ENCODE results near the gene PGP. TPM values are rescaled to one million over a fixed set of nuclear protein-coding genes. Genes with fewer than 3 reads are reported as not detected.

The PGP gene
- total and polyA plus RNA-seq, 2 experiments from 2014 or later, result 43.2 to 57.9 TPM

- Histone ChIP-seq H3K36me3 (peaks cover 27% of the 10 kb centered on the region), H3K4me1 (ENCODE audit: low read depth) (no peaks in the 10 kb centered on the region), H3K27me3 (no peaks in the 10 kb centered on the region), H3K4me3 (no peak overlapping the region), H3K27ac (no peak overlapping the region), H3K9me3 (ENCODE audit: low read depth) (no peaks in the 10 kb centered on the region)
- no peak for DNase-seq (ENCODE audit: low read depth in 1 of 2, low spot score in 1 of 2)
- TF ChIP-seq CTCF (IDR thresholded peaks at IDR 0.05; ENCODE audit: low read depth, low read length), result no peak
Measured at GRCh38 chr16:2175454-2175853, 39.2 kb downstream of the PGP start.

GRCh38 chr16:2174396-2175131 is 40.1 kb downstream of the PGP start:
- TF ChIP-seq CTCF (IDR thresholded peaks at IDR 0.05; ENCODE audit: low read depth, low read length), result no peak
- H3K4me3 ChIP-seq, result no peak overlapping the region
- no peak for DNase-seq (ENCODE audit: low read depth in 1 of 2, low spot score in 1 of 2)
- H3K36me3 ChIP-seq, result peaks cover 27% of the 10 kb centered on the region
- no peak overlapping the region for H3K27ac ChIP-seq
- no peaks in the 10 kb centered on the region for H3K4me1 ChIP-seq (ENCODE audit: low read depth)
- no peaks in the 10 kb centered on the region for H3K9me3 ChIP-seq (ENCODE audit: low read depth)
- H3K27me3 ChIP-seq, result no peaks in the 10 kb centered on the region

GRCh38 chr16:2173916-2174315 is 40.7 kb downstream of the PGP start:
- DNase-seq (ENCODE audit: low read depth in 1 of 2, low spot score in 1 of 2), result no peak
- TF ChIP-seq CTCF (IDR thresholded peaks at IDR 0.05; ENCODE audit: low read depth, low read length), result no peak
- Histone ChIP-seq H3K4me1 (ENCODE audit: low read depth) (no peaks in the 10 kb centered on the region), H3K27ac (no peak overlapping the region), H3K9me3 (ENCODE audit: low read depth) (no peaks in the 10 kb centered on the region), H3K27me3 (no peaks in the 10 kb centered on the region), H3K4me3 (no peak overlapping the region), H3K36me3 (peaks cover 27% of the 10 kb centered on the region)

GRCh38 chr16:2173366-2173765 is 41.3 kb downstream of the PGP start:
- Histone ChIP-seq H3K27me3 (no peaks in the 10 kb centered on the region), H3K4me1 (ENCODE audit: low read depth) (no peaks in the 10 kb centered on the region), H3K4me3 (no peak overlapping the region), H3K9me3 (ENCODE audit: low read depth) (no peaks in the 10 kb centered on the region), H3K27ac (no peak overlapping the region), H3K36me3 (peaks cover 27% of the 10 kb centered on the region)
- no peak for TF ChIP-seq CTCF (IDR thresholded peaks at IDR 0.05; ENCODE audit: low read depth, low read length)
- no peak for DNase-seq (ENCODE audit: low read depth in 1 of 2, low spot score in 1 of 2)

- peaks cover 27% of the 10 kb centered on the region for H3K36me3 ChIP-seq
- no peaks in the 10 kb centered on the region for H3K27me3 ChIP-seq
- no peak overlapping the region for H3K4me3 ChIP-seq
- no peak overlapping the region for H3K27ac ChIP-seq
- H3K4me1 ChIP-seq (ENCODE audit: low read depth), result no peaks in the 10 kb centered on the region
- TF ChIP-seq CTCF (IDR thresholded peaks at IDR 0.05; ENCODE audit: low read depth, low read length), result no peak
- no peak for DNase-seq (ENCODE audit: low read depth in 1 of 2, low spot score in 1 of 2)
- H3K9me3 ChIP-seq (ENCODE audit: low read depth), result no peaks in the 10 kb centered on the region
Measured at GRCh38 chr16:2172688-2173335, 41.8 kb downstream of the PGP start.

Measured in cardiac muscle cell (in vitro differentiated cells and primary cell).